Measurements from ENCODE around the gene PREPL.

Gene PREPL

GRCh38 chr2:44291281-44292248 is 69.7 kb downstream of the PREPL start:
- peak; percentile 52 for DNase-seq

- no peak for DNase-seq
These were observed 71.0 kb downstream of the PREPL start for GRCh38 chr2:44290261-44290660.

GRCh38 chr2:44286884-44287638 is 74.2 kb downstream of the PREPL start:
- DNase-seq: no peak

- DNase-seq: no peak
These were observed 75.0 kb downstream of the PREPL start for GRCh38 chr2:44286119-44286883.

- no peak for DNase-seq
These were observed 76.1 kb downstream of the PREPL start for GRCh38 chr2:44285174-44285573.

GRCh38 chr2:44283116-44283666 is 78.1 kb downstream of the PREPL start:
- DNase-seq: no peak

GRCh38 chr2:44280869-44281268 is 80.4 kb downstream of the PREPL start:
- DNase-seq: no peak

- DNase-seq: no peak
These were observed 83.8 kb downstream of the PREPL start for GRCh38 chr2:44277541-44277940.

- no peak for DNase-seq
These were observed 85.4 kb downstream of the PREPL start for GRCh38 chr2:44275927-44276303.

- no peak for DNase-seq
These were observed 87.7 kb downstream of the PREPL start for GRCh38 chr2:44273596-44273995.

- DNase-seq: no peak
These were observed 88.2 kb downstream of the PREPL start for GRCh38 chr2:44273076-44273475.

- DNase-seq: no peak
These were observed 90.0 kb downstream of the PREPL start for GRCh38 chr2:44271296-44271695.

GRCh38 chr2:44269831-44270230 is 91.5 kb downstream of the PREPL start:
- DNase-seq: no peak

GRCh38 chr2:44267796-44268648 is 93.3 kb downstream of the PREPL start:
- no peak for DNase-seq

All from DMS 273 treated with DMSO at 0.1 percent for 48 hours (cell line).